ENCODE measurements around the gene MAST4.

Gene MAST4

GRCh38 chr5:66567474-66567873 lies 28.7 kb upstream of the MAST4 start:
- peaks cover 16% of the 10 kb centered on the region for H3K4me1 Mint-ChIP-seq
- no peak overlapping the region for H3K4me3 Mint-ChIP-seq
- H3K27ac Mint-ChIP-seq: no peak overlapping the region
- TF ChIP-seq CTCF (IDR thresholded peaks at IDR 0.05; ENCODE audit: unreplicated experiment in 3 of 3): no peak
- no peaks in the 10 kb centered on the region for H3K27me3 Mint-ChIP-seq (ENCODE audit: low read depth)
- H3K36me3 Mint-ChIP-seq (ENCODE audit: low read depth): no peaks in the 10 kb centered on the region
- H3K9me3 Mint-ChIP-seq: peaks cover 6% of the 10 kb centered on the region

GRCh38 chr5:66570201-66570600 lies 26.0 kb upstream of the MAST4 start:
- H3K4me1 Mint-ChIP-seq: peaks cover 28% of the 10 kb centered on the region
- no peaks in the 10 kb centered on the region for H3K36me3 Mint-ChIP-seq (ENCODE audit: low read depth)
- H3K9me3 Mint-ChIP-seq: no peaks in the 10 kb centered on the region
- no peak overlapping the region for H3K4me3 Mint-ChIP-seq
- no peaks in the 10 kb centered on the region for H3K27me3 Mint-ChIP-seq (ENCODE audit: low read depth)
- no peak for TF ChIP-seq CTCF (IDR thresholded peaks at IDR 0.05; ENCODE audit: unreplicated experiment in 3 of 3)
- H3K27ac Mint-ChIP-seq: peak overlapping the region in 1 of 3 experiments; percentile 49

- Mint-ChIP-seq H3K9me3 (no peaks in the 10 kb centered on the region), H3K36me3 (ENCODE audit: low read depth) (no peaks in the 10 kb centered on the region), H3K27me3 (ENCODE audit: low read depth) (no peaks in the 10 kb centered on the region), H3K4me1 (peaks cover 28% of the 10 kb centered on the region), H3K4me3 (no peak overlapping the region), H3K27ac (peak overlapping the region; percentile 6 to 49 (median 20))
- TF ChIP-seq CTCF (IDR thresholded peaks at IDR 0.05; ENCODE audit: unreplicated experiment in 3 of 3): no peak
Measured at GRCh38 chr5:66573733-66574132, 22.5 kb upstream of the MAST4 start.

GRCh38 chr5:66582499-66583165 lies 13.6 kb upstream of the MAST4 start:
- H3K4me3 Mint-ChIP-seq: no peak overlapping the region
- H3K27me3 Mint-ChIP-seq (ENCODE audit: low read depth): no peaks in the 10 kb centered on the region
- no peak for TF ChIP-seq CTCF (IDR thresholded peaks at IDR 0.05; ENCODE audit: unreplicated experiment in 3 of 3)
- no peaks in the 10 kb centered on the region for H3K36me3 Mint-ChIP-seq (ENCODE audit: low read depth)
- no peaks in the 10 kb centered on the region for H3K9me3 Mint-ChIP-seq
- no peak overlapping the region for H3K27ac Mint-ChIP-seq
- H3K4me1 Mint-ChIP-seq: no peaks in the 10 kb centered on the region

- H3K4me1 Mint-ChIP-seq: no peaks in the 10 kb centered on the region
- no peaks in the 10 kb centered on the region for H3K36me3 Mint-ChIP-seq (ENCODE audit: low read depth)
- H3K4me3 Mint-ChIP-seq: no peak overlapping the region
- peaks cover 3% of the 10 kb centered on the region for H3K27me3 Mint-ChIP-seq (ENCODE audit: low read depth)
- no peak for TF ChIP-seq CTCF (IDR thresholded peaks at IDR 0.05; ENCODE audit: unreplicated experiment in 3 of 3)
- no peak overlapping the region for H3K27ac Mint-ChIP-seq
- no peaks in the 10 kb centered on the region for H3K9me3 Mint-ChIP-seq
Measured at GRCh38 chr5:66585291-66585690, 10.9 kb upstream of the MAST4 start.

- no peak overlapping the region for H3K4me3 Mint-ChIP-seq
- TF ChIP-seq CTCF (IDR thresholded peaks at IDR 0.05; ENCODE audit: unreplicated experiment in 3 of 3): no peak
- H3K27me3 Mint-ChIP-seq (ENCODE audit: low read depth): peaks cover 18% of the 10 kb centered on the region
- no peaks in the 10 kb centered on the region for H3K4me1 Mint-ChIP-seq
- H3K27ac Mint-ChIP-seq: no peak overlapping the region
- no peaks in the 10 kb centered on the region for H3K9me3 Mint-ChIP-seq
- no peaks in the 10 kb centered on the region for H3K36me3 Mint-ChIP-seq (ENCODE audit: low read depth)
Measured at GRCh38 chr5:66587771-66588170, 8.4 kb upstream of the MAST4 start.

All from nephron (organoid).